Activated CD4-positive, alpha-beta T cell treated with anti-CD3 and anti-CD28 coated beads, Interleukin-2, amount 10 ng/mL, durations not matched to agents 24 days and 14 days (primary cell): Measurements from ENCODE around the gene DSCAM. TPM values are rescaled to one million over a fixed set of nuclear protein-coding genes. Genes with fewer than 3 reads are reported as not detected.
A peak's percentile ranks its signal among the peaks of the same experiment; 100 is the strongest.
"Not testable (repeated sequence)": the region's sequence is repeated elsewhere in the genome, so short reads cannot be mapped to it uniquely, and the experiment has no call there.

Source experiments
- DNase-seq: peaks from one replicate; pipeline ENCODE4 v3.0.0; 2022
- H3K27ac Mint-ChIP-seq: one replicate; pipeline ENCODE4 v1.8.0; 2022; ENCODE audit warnings: mild to moderate bottlenecking, mixed read lengths
- H3K27me3 Mint-ChIP-seq: one replicate; pipeline ENCODE4 v1.8.0; 2022; ENCODE audit warnings: mixed read lengths
- H3K36me3 Mint-ChIP-seq: one replicate; pipeline ENCODE4 v1.8.0; 2022; ENCODE audit warnings: low read depth, mild to moderate bottlenecking, mixed read lengths
- H3K4me1 Mint-ChIP-seq: one replicate; pipeline ENCODE4 v1.8.0; 2021; ENCODE audit warnings: mixed read lengths
- H3K4me3 Mint-ChIP-seq: one replicate; pipeline ENCODE4 v1.8.0; 2022; ENCODE audit warnings: mild to moderate bottlenecking, moderate library complexity, mixed read lengths
- H3K9me3 Mint-ChIP-seq: one replicate; pipeline ENCODE4 v1.8.0; 2021; ENCODE audit warnings: mixed read lengths
- intact Hi-C: fragments of 100-400 bp; cut with micrococcal nuclease; formaldehyde crosslinking; loops from one replicate; pipeline ENCODE4 v1.15.1; 2023
- total RNA-seq: library from RNA; stranded (reverse); gene quantifications from 2 replicates; pipeline ENCODE4 v1.2.3, GENCODE V29; 2022

DSCAM gene, protein sequence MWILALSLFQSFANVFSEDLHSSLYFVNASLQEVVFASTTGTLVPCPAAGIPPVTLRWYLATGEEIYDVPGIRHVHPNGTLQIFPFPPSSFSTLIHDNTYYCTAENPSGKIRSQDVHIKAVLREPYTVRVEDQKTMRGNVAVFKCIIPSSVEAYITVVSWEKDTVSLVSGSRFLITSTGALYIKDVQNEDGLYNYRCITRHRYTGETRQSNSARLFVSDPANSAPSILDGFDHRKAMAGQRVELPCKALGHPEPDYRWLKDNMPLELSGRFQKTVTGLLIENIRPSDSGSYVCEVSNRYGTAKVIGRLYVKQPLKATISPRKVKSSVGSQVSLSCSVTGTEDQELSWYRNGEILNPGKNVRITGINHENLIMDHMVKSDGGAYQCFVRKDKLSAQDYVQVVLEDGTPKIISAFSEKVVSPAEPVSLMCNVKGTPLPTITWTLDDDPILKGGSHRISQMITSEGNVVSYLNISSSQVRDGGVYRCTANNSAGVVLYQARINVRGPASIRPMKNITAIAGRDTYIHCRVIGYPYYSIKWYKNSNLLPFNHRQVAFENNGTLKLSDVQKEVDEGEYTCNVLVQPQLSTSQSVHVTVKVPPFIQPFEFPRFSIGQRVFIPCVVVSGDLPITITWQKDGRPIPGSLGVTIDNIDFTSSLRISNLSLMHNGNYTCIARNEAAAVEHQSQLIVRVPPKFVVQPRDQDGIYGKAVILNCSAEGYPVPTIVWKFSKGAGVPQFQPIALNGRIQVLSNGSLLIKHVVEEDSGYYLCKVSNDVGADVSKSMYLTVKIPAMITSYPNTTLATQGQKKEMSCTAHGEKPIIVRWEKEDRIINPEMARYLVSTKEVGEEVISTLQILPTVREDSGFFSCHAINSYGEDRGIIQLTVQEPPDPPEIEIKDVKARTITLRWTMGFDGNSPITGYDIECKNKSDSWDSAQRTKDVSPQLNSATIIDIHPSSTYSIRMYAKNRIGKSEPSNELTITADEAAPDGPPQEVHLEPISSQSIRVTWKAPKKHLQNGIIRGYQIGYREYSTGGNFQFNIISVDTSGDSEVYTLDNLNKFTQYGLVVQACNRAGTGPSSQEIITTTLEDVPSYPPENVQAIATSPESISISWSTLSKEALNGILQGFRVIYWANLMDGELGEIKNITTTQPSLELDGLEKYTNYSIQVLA (N-terminal part only)
- total RNA-seq, result not detected in 2 replicates

DNA sequence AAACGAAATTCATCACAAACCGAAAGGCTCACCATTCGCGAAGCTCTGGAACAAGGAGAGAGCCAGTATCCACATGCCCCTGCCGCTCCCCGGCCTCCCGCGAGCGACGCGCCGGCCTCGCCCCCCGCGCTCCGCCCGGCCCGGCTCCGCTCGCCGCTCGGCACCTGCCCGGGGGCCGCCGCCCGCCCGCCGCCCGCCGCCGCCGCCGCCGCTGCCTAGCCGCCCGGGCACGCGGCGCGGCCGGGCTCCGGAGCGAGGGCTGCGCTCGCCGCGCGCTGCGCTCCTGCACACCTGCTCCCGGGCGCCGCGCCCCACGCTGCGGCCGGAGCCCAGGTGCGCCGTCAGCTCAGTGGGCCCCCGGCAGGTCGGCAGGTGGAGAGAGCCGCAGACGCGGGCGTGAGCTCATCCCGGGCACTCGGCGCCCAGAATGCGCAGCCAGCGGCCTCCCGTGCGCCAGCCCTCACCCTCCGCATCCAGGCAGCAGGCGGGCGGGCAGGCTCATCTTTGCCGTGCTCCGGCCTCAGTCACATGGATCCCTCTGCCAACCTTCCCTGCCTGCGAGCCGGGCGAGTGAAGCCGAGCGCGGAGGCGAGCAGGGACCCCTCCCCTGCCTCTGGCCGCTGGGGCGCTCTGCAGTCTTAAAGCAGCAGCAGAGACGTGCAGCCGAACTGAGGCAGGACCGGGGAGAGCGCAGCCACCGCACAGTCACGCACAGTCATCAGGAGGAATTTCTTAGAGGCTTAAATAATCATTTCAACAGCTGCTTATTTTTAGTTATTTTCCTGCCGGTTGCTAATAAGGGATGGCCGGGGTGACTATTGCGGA lies at the start of gene DSCAM:
DSCAM (minus strand) TSS at position 572 of the 825 bp plus-strand sequence; CDS start at position 75, 497 bp downstream.
- Mint-ChIP-seq H3K27ac (no peak within 1 kb of the TSS), H3K36me3 (no peaks in the 10 kb centered on the region), H3K27me3 (peaks cover 33% of the 10 kb centered on the region), H3K9me3 (no peaks in the 10 kb centered on the region), H3K4me1 (no peaks in the 10 kb centered on the region), H3K4me3 (no peak within 1 kb of the TSS)
- DNase-seq, result no peak
- intact Hi-C loops, result no loop called here

DNA sequence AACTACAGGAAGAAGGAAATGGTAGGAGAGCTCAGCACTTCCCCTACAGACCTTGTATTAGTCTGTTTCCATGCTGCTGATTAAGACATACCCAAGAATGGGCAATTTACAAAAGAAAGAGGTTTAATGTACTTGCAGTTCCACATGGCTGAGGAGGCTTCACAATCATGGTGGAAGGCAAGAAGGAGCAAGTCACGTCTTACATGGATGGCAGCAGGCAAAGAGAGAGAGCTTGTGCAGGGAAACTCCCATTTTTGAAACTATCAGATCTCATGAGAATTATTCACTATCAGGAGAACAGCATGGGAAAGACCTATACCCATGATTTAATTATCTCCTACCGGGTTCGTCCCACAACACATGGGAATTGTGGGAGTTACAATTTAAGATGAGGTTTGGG lies 48.7 kb upstream of the DSCAM start:
- H3K27ac Mint-ChIP-seq, H3K27me3 Mint-ChIP-seq, DNase-seq, intact Hi-C loops, H3K4me3 Mint-ChIP-seq, H3K9me3 Mint-ChIP-seq, H3K36me3 Mint-ChIP-seq, H3K4me1 Mint-ChIP-seq: not testable (repeated sequence)

DNA sequence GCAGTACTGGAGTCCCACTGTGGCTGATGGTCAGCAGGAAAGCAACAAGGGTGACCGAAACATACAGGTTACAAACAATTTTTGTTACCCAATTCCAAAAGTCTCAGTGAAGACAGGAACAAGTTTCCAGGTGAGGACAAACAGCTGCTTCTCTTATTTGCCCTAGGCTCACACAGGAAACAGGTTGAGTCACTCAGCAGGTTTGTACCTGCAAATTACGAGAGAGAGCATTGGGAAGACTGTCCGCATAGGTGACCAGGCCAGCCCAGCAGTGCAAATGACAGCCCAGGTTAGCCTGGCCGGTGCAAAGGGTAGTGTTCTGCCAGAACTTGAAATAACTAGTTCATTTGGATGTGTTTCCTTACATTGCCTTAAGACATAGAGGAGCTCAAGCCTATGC lies 40.0 kb upstream of the DSCAM start:
- Mint-ChIP-seq H3K27me3 (no peaks in the 10 kb centered on the region), H3K36me3 (no peaks in the 10 kb centered on the region), H3K4me3 (no peak overlapping the region), H3K4me1 (no peaks in the 10 kb centered on the region), H3K27ac (no peak overlapping the region), H3K9me3 (no peaks in the 10 kb centered on the region)
- intact Hi-C loops, result no loop called here
- DNase-seq, result no peak

DNA sequence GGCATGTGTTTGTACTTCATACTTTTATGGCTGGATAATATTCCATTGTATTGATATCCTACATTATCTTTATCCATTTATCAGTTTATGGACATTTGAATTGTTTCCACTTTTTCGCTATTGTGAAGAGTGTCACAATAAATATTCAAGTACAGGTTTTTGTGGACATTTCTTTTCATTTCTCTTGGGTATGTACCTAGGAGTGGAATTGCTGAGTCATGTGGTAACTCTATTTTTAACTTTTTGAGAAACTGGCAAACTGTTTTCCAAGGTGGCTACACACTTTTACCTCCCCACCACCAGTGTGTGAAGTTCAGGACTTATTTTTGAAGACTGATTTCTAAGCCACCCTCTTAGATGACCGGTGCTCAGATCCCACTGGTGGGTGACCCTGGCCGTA lies 39.0 kb upstream of the DSCAM start:
- Mint-ChIP-seq H3K27me3 (no peaks in the 10 kb centered on the region), H3K4me3 (no peak overlapping the region), H3K9me3 (no peaks in the 10 kb centered on the region), H3K4me1 (no peaks in the 10 kb centered on the region), H3K36me3 (no peaks in the 10 kb centered on the region), H3K27ac (no peak overlapping the region)
- DNase-seq, result no peak
- intact Hi-C loops, result no loop called here

DNA sequence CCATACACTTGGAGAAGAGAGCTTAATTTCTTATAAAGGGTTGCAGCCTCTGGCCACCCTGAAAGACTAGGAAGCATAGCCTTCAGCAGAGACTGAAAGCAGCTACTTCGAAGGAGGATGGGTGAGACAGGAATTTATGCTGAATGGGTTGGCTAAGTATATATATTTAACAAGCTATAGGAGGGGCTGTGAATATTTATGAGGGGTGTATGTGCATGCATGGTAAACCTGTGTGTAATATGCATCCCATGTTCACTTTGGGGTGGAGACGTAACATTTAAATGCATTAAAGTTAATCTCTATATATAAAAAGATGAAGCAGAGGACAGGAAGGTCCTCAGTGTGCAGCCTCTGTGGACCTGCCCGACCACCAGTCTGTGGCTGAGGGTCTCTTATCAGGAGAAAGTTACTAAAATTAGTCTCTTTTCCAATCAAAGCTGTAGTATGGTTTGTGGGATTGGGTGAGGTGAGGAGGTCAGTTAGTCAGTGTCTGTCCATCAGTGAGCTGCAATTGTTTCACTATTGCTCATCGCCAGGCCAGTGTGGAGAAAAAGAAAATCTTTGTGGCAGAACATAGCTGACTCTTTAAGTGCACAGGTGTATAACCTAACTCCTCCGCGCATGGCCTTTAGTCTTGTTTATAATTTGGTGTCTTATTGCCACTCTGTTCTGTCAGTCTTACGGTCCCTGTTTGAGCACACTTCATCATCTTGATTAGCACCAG lies 35.4 kb upstream of the DSCAM start:
- DNase-seq, result no peak
- Mint-ChIP-seq H3K27me3 (no peaks in the 10 kb centered on the region), H3K4me1 (no peaks in the 10 kb centered on the region), H3K4me3 (no peak overlapping the region), H3K9me3 (no peaks in the 10 kb centered on the region), H3K27ac (no peak overlapping the region), H3K36me3 (no peaks in the 10 kb centered on the region)
- intact Hi-C loops, result no loop called here

DNA sequence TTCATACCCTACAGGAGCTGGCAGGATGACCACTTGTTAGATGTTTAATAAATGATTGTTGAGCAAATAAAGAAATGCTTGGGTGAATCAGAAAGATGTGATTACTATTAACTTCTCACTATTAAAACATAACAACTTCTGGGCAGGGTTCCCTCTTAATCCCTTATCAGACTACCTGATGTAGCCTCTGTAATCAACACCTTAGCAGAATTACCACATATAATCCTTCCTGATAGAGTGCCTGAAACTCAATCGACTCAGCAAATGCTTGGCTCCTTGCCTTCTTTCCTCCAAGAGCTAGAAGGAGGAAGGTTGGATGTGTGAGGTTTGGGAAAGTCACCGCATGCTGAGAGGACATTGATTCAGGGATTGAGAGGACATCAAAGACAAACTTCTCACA lies 34.8 kb upstream of the DSCAM start:
- H3K9me3 Mint-ChIP-seq, result no peaks in the 10 kb centered on the region
- intact Hi-C loops, result no loop called here
- H3K4me1 Mint-ChIP-seq, result no peaks in the 10 kb centered on the region
- H3K4me3 Mint-ChIP-seq, result no peak overlapping the region
- no peak overlapping the region for H3K27ac Mint-ChIP-seq
- no peaks in the 10 kb centered on the region for H3K27me3 Mint-ChIP-seq
- no peak for DNase-seq
- H3K36me3 Mint-ChIP-seq, result no peaks in the 10 kb centered on the region

DNA sequence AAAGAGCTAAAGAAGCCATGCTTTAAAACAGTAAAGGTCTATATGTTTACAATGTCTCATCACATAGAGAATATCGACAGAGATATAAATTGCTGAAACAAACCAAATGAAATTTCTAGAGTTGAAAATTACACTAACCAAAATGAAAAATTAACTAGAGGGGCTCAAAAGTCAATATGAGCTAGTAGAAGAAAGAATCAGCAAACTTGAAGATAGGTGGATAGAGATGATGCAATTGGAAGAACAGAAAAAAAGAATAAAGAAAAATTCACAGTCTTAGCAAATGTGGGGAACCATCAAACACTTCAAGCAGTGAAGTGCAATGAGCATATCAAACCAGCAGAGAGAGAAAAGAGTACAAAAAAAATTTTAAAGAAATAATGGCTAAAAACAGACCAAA lies 24.1 kb upstream of the DSCAM start:
- no peak overlapping the region for H3K27ac Mint-ChIP-seq
- H3K27me3 Mint-ChIP-seq, result no peaks in the 10 kb centered on the region
- no peak for DNase-seq
- intact Hi-C loops, result no loop called here
- H3K9me3 Mint-ChIP-seq, result peaks cover 3% of the 10 kb centered on the region
- H3K4me1 Mint-ChIP-seq, result no peaks in the 10 kb centered on the region
- H3K36me3 Mint-ChIP-seq, result no peaks in the 10 kb centered on the region
- no peak overlapping the region for H3K4me3 Mint-ChIP-seq

DNA sequence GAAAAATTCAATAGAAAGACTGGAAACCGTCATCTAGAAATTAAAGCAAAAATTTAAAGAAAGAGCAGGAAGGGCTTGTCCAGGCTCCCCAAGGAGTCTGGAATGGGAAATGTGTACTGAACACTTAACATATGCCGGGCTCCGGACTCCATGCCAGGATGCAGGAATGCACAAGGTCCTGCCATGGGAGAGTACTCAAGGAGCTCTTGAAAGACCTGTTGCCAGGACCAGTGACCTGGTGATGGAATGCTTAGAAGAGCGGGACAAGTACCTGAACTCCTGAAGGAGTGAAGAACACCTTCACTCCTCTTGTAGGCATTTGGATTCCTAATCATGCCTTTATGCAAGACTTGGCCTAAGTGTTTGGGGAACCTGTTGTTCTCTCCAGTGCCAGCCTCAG lies 16.9 kb upstream of the DSCAM start:
- no peak overlapping the region for H3K27ac Mint-ChIP-seq
- peak; percentile 30 for DNase-seq
- no peaks in the 10 kb centered on the region for H3K4me1 Mint-ChIP-seq
- intact Hi-C loops, result no loop called here
- H3K27me3 Mint-ChIP-seq, result no peaks in the 10 kb centered on the region
- no peak overlapping the region for H3K4me3 Mint-ChIP-seq
- no peaks in the 10 kb centered on the region for H3K36me3 Mint-ChIP-seq
- H3K9me3 Mint-ChIP-seq, result no peaks in the 10 kb centered on the region

DNA sequence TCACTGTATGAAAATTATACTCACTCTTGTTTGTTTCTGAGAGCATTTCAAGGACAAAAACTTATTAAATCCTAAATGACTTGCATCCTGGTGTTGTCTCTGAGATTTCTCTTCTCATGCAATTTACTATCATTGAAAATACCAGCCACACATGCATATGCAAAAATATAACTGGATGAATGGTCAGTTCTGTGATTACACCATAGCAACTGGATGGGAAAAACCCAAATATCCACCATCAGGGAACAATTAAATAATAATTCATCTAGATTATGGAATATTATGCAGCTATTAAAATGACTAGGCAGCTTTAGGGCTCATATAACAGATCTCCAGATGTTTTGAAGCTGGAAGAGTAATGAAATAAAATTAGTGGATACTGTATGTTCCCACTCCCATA lies 11.6 kb upstream of the DSCAM start:
- Mint-ChIP-seq H3K9me3 (no peaks in the 10 kb centered on the region), H3K36me3 (no peaks in the 10 kb centered on the region), H3K27ac (no peak overlapping the region), H3K4me1 (no peaks in the 10 kb centered on the region), H3K27me3 (no peaks in the 10 kb centered on the region), H3K4me3 (no peak overlapping the region)
- no peak for DNase-seq
- intact Hi-C loops, result no loop called here

DNA sequence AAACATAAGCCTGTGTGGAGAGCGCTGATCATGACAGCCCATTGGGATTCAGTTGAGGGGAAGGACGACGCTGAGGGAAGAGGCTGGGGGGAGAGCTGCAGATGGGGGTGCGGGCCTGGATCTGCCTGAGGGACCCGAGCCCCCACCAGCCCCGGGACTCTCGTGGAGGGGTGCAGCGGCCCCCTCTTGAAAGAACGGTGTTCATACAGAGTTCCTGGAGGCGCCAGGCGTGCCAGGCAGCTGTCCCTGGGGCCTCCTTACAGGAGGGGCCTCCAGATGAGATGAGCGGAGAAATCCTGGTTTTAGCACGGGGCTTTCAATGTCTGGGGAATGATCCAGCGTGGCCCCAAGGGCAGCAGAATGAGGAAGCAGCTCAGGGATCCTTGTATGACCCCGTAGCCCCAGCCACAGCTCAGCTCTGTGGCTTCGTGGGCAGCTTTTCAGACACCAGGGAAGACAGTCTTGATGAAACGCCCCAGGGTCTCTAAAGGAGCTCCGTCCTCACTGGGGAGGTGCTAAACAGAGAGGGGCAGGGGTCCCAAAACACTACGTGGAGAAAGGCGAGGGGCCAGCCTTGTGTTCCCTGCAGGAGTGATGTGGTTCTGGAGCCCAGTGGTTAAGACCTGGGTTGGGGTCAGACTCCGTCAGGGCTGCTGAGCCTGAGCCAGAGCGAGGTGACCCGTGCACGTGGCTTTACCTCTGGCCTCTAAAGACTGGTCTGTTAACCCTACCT lies 7.2 kb upstream of the DSCAM start:
- no peak overlapping the region for H3K27ac Mint-ChIP-seq
- H3K36me3 Mint-ChIP-seq, result no peaks in the 10 kb centered on the region
- H3K27me3 Mint-ChIP-seq, result no peaks in the 10 kb centered on the region
- no peaks in the 10 kb centered on the region for H3K4me1 Mint-ChIP-seq
- intact Hi-C loops, result no loop called here
- DNase-seq, result no peak
- no peaks in the 10 kb centered on the region for H3K9me3 Mint-ChIP-seq
- H3K4me3 Mint-ChIP-seq, result no peak overlapping the region

DNA sequence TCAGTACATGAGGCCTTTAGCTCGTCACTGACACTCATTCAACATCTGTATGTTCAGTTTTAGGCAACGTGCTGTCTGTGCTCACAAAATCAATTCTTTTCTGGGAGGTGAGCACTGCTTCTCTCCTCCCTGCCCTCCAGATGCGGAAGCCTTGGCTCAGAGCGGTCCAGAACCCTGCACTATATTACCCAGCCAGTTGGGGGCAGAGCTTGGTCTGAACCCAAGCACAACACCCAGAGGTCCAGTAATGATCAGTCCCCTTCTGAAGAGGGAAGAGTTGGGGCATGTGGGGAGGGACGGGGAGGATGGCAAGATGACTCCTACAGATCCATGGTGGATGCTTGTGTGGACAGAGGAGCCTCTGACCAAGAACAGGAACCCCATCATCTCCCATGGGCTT lies 5.6 kb upstream of the DSCAM start:
- intact Hi-C loops, result no loop called here

DNA sequence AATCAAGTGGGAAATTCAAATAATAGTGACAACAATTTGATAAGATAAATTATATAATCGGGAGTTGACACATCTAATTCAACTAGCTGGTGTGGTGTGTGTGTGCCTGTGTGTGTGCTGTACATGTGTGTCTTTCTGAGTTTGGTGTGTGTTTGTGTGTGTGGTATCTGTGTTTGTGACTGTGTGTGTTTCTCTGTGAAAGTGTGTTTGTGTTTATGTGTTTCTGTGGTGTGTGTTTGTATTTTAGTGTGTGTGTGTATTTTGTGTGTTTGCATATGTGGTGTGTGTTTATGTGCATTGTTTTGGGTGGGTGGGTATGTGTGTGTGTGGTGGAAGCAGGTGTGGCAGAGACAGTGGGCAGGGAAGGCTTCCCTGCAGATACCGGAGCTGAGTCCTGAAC lies 4.8 kb upstream of the DSCAM start:
- no peak for DNase-seq
- intact Hi-C loops, result no loop called here
- H3K27me3 Mint-ChIP-seq, result peaks cover 10% of the 10 kb centered on the region
- no peaks in the 10 kb centered on the region for H3K4me1 Mint-ChIP-seq
- no peak overlapping the region for H3K27ac Mint-ChIP-seq
- H3K4me3 Mint-ChIP-seq, result no peak overlapping the region
- H3K36me3 Mint-ChIP-seq, result no peaks in the 10 kb centered on the region
- H3K9me3 Mint-ChIP-seq, result no peaks in the 10 kb centered on the region

More for the DNA sequence above, 5.6 kb upstream of the DSCAM start:
- H3K4me3 Mint-ChIP-seq, result no peak overlapping the region
- peaks cover 3% of the 10 kb centered on the region for H3K27me3 Mint-ChIP-seq
- H3K36me3 Mint-ChIP-seq, result no peaks in the 10 kb centered on the region
- no peaks in the 10 kb centered on the region for H3K9me3 Mint-ChIP-seq
- no peak overlapping the region for H3K27ac Mint-ChIP-seq
- no peaks in the 10 kb centered on the region for H3K4me1 Mint-ChIP-seq
- no peak for DNase-seq
